ENCODE data around the gene ZBTB16.

DNA sequence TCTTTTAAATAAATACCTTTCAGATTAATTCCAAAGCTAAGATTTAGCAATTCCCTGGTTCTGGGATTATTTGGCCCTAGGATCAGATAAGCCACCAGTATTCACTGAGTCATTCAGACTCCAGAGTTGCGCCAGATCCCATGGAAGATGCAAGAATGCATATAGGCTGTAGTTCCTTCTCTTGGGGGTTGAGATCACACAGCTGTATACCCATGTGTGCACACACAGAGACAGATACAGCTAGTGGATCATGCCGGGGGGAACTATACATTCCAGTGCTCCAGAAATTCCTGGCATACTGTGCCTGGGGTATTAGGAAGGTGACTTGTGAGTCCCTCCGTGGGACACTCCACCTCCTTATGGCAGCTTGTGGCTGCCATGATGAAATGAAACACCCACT is 75.4 kb downstream of the ZBTB16 start:
- TF ChIP-seq ARNT2 (CRISPR knock-in tag; IDR thresholded peaks at IDR 0.05; ENCODE audit: low read depth): no peak
- TF ChIP-seq PTBP1 (IDR thresholded peaks at IDR 0.05; ENCODE audit: low read depth, low read length, poor library complexity, severe bottlenecking): no peak
- no peak for TF ChIP-seq SUZ12 (IDR thresholded peaks at IDR 0.05; ENCODE audit: low read depth, low read length)
- no peak for TF ChIP-seq NFIC (IDR thresholded peaks at IDR 0.05; ENCODE audit: low read length)
- TF ChIP-seq, protein P1, sequence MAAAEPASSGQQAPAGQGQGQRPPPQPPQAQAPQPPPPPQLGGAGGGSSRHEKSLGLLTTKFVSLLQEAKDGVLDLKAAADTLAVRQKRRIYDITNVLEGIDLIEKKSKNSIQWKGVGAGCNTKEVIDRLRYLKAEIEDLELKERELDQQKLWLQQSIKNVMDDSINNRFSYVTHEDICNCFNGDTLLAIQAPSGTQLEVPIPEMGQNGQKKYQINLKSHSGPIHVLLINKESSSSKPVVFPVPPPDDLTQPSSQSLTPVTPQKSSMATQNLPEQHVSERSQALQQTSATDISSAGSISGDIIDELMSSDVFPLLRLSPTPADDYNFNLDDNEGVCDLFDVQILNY (CRISPR knock-in tag; conservative IDR thresholded peaks at IDR 0.05): no peak

Data from HepG2 (cell line).